Uterus (tissue), 2 donors: ENCODE results near the gene PTPRN2.

ENCODE experiments used
- POLR2A ChIP-seq, 2 donors: fragments of 450-650 bp; IDR thresholded peaks; one replicate each; pipeline ENCODE4 v1.6.1; 2016; ENCODE audit warnings: antibody characterized with exemption in 2 of 2, mild to moderate bottlenecking in 1 of 2, moderate library complexity in 1 of 2
- TF ChIP-seq, protein P1 (sequence below), 4 experiments: fragments of 200-600 bp in 2 of 4; fragments of 450-650 bp in 2 of 4; sonication (generic) in 2 of 4; IDR thresholded peaks; one replicate each; pipeline ENCODE4 v1.5.1; 2016 to 2019; ENCODE audit warnings: antibody characterized with exemption in 4 of 4, mild to moderate bottlenecking in 2 of 4, moderate library complexity in 1 of 4

DNA sequence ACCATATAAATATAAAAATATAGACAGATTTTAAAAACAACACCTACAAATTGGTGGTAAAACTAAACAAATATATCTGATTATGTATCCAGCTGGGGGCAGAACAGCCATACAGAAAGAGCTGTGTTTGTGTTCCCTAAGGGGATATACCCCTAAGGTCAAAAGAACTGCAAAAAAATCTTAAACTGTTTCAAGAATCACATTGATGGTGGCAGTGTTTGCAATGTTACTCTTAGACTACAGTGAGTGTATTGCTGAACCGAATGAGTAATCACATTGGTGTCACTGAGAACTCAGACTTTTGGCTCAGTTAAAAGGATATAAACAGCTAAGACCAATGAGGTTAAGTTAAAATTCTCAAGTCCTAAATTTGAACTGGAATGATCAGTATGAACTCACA is 27.1 kb upstream of the PTPRN2 start:
- TF ChIP-seq, protein P1, sequence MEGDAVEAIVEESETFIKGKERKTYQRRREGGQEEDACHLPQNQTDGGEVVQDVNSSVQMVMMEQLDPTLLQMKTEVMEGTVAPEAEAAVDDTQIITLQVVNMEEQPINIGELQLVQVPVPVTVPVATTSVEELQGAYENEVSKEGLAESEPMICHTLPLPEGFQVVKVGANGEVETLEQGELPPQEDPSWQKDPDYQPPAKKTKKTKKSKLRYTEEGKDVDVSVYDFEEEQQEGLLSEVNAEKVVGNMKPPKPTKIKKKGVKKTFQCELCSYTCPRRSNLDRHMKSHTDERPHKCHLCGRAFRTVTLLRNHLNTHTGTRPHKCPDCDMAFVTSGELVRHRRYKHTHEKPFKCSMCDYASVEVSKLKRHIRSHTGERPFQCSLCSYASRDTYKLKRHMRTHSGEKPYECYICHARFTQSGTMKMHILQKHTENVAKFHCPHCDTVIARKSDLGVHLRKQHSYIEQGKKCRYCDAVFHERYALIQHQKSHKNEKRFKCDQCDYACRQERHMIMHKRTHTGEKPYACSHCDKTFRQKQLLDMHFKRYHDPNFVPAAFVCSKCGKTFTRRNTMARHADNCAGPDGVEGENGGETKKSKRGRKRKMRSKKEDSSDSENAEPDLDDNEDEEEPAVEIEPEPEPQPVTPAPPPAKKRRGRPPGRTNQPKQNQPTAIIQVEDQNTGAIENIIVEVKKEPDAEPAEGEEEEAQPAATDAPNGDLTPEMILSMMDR (IDR thresholded peaks at IDR 0.05), result no peak
- no peak for TF ChIP-seq POLR2A (IDR thresholded peaks at IDR 0.05)
